ENCODE data around the gene MACROH2A2.

Gene MACROH2A2

DNA sequence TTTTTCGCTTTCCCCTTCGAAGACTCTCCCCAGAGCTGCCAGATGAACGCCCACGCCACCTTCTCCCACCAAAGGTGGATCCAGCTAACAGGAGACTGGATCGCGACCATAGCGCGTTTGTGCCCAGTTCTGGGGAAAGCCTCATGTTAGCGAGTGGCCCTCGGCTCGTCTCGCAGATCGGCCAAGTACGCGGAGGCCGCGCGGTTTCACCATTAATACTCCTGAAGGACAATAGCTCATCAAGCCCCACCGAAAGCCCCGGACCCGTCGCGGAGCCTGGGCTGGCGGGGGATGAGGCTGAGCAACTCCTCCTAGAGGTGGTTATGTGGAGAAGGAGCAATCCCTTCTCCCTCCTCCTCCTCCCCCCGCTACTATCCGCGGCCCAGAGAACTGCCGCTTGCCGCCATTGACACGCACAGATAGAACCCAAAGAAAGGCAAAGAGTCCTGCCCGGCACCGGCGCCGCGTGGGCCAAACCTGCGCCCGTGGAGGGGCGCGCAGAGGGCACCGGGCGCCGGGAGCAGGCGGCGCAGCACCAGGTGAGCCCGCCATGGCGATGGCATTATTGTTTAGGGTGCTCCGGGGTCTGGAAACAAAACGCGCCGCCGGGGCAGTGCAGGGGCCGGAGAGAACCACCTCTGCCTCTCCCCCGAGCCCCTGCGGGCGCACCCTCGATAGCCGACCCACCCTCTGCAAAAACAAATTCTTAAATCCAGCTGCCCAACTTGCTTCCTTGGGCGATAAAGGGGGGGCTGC, at the start of gene MACROH2A2:
Gene MACROH2A2 (plus strand): TSS at position 385 of the 756 bp plus-strand sequence. CDS start 22,813 bp downstream, outside the sequence.
- DNase-seq (ENCODE audit: extremely low read depth, low read depth) = peak; percentile 35
- TF ChIP-seq, protein P1, sequence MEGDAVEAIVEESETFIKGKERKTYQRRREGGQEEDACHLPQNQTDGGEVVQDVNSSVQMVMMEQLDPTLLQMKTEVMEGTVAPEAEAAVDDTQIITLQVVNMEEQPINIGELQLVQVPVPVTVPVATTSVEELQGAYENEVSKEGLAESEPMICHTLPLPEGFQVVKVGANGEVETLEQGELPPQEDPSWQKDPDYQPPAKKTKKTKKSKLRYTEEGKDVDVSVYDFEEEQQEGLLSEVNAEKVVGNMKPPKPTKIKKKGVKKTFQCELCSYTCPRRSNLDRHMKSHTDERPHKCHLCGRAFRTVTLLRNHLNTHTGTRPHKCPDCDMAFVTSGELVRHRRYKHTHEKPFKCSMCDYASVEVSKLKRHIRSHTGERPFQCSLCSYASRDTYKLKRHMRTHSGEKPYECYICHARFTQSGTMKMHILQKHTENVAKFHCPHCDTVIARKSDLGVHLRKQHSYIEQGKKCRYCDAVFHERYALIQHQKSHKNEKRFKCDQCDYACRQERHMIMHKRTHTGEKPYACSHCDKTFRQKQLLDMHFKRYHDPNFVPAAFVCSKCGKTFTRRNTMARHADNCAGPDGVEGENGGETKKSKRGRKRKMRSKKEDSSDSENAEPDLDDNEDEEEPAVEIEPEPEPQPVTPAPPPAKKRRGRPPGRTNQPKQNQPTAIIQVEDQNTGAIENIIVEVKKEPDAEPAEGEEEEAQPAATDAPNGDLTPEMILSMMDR (IDR thresholded peaks at IDR 0.05; ENCODE audit: low read depth, low read length) = peak; percentile 65

DNA sequence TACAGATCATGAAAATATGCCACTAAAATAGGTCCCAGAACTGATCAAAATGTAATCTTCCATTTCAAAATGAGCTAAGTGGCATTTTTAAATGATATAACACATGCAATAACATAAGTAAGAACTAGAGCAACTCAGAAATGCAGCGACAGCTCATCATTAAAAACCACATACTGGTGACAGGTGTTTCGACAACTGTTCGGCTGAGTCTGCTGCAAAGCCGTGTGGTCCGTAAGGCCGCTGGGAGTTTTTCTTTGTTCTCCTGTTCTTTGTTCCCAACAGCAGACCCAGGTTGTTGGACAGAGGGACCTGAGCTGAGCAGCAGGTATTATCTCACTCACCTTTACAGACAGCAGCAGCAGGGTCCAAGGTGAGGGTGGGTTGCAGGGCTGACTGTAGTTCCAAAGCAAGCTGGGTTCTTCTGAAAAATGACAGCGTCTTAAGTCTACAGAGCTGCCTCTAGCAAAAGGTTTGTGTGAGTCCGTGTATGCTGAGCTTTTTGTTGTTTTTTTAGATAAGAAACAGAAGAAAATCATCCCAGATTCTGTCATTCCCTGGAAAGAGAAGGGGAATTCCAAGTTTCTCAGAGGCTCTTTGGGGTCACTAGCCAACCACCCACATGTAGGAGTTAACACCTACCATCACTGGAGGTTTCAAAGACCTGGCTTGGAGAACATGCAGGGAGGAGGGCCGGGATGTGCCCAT, 45.4 kb upstream of the MACROH2A2 start:
- TF ChIP-seq, protein P1 (IDR thresholded peaks at IDR 0.05; ENCODE audit: low read depth, low read length) = no peak
- no peak for DNase-seq (ENCODE audit: extremely low read depth, low read depth)

DNA sequence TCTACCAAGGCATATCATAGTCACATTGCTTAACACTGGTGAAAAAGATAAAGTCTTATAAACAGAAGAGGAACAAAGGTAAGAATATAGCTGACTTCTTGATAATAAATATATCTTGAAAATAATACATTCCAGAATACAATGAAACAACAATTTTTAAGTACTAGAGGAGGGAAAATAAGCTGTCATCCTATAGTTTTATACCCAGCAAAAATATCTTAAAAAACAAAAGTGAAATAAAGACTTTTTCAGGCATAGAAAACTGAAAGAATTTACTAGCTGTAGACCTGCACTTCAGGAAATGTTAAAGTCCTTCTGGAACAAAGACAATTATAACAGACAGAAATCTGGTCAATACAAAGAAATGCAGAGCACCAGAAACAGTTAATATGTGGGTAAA, 21.4 kb upstream of the MACROH2A2 start:
- TF ChIP-seq, protein P1 (IDR thresholded peaks at IDR 0.05; ENCODE audit: low read depth, low read length) = no peak
- no peak for DNase-seq (ENCODE audit: extremely low read depth, low read depth)

DNA sequence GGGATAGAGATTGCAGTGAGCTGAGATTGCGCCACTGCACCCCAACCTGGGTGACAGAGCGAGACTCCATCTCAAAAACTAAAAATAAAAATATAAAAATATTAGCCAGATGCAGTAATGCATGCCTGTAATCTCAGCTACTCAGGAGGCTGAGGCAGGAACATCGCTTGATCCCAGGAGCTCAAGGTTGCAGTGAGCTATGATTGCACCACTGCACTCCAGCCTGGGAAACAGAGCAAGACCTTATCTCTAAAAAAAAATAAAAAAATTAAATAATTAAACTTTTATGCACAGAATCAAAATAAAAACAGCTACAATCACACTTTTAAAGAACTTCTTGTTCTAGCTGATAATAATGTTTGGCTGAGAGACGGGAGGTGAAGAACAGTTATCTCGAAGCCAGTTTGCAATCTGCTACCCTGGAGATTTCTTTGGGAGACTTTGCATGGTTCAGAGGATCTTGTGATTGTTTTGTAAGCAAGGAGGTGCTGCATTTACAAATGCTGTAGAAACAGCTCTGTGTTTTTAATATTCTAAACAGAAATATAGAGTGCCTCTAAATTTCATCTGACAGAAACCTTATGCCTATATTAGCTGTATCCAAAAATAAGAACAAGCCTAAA, 19.9 kb upstream of the MACROH2A2 start:
- TF ChIP-seq, protein P1 (IDR thresholded peaks at IDR 0.05; ENCODE audit: low read depth, low read length) = no peak
- no peak for DNase-seq (ENCODE audit: extremely low read depth, low read depth)

DNA sequence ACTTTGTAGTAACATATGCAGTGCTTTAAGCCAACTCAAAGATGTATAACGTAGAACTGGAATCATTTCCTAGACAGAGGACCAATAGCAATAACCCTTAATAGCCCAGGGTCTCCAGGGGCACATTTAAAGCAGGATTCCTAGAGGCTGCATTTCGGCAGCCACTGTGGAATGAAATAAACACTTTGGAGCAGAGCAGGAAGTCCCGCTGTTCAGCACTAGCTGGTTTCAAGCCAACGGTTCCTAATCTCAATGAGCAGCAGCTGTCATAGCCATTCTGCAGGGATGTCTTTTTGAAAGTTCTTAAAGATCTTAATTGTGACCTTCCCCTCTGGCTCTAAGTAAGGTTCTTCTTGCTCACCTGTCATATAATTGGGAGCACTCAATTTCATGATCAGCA, 18.4 kb upstream of the MACROH2A2 start:
- TF ChIP-seq, protein P1 (IDR thresholded peaks at IDR 0.05; ENCODE audit: low read depth, low read length) = no peak
- no peak for DNase-seq (ENCODE audit: extremely low read depth, low read depth)

DNA sequence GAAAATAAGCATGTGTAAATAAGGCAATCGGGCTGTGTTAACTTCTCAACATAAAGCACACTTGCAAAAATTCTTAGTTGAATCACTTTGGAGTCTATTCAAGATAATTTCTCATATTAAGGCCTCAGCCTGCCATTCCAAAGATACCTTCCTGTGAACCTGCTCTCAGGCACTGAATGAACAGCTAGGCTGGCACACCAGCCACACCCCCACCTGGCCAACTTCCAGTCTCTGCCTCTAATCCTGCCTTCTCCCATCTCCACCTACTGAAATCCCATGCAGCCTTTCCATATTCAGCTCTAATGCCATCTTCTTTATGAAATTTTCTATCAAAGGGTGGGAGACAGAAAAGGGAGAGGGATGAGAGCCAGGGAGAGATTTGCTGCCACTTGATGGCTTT, 17.1 kb upstream of the MACROH2A2 start:
- DNase-seq (ENCODE audit: extremely low read depth, low read depth) = no peak
- TF ChIP-seq, protein P1 (IDR thresholded peaks at IDR 0.05; ENCODE audit: low read depth, low read length) = no peak

DNA sequence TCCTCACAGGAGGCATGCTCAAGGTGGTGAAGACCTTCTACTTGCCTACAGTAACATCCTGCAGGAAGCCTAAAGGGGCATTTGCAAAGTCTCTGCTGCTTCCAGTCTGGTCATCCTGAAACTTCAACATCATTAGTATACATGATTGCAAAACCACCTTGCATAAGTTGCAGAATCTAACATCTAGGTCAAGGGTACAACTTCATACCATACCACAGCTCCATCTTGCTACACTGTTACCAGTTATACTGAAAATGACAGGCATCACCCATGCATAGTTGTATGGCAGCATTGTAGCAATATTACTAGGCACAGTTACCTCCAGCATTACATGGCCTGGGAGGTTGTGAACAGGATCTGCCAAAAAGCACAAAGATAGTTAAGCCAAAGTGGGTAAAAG, 13.7 kb upstream of the MACROH2A2 start:
- TF ChIP-seq, protein P1 (IDR thresholded peaks at IDR 0.05; ENCODE audit: low read depth, low read length) = no peak
- DNase-seq (ENCODE audit: extremely low read depth, low read depth) = no peak
